OCI-LY7 (cell line): ENCODE results near the gene FAM78A. TPM values are rescaled to one million over a fixed set of nuclear protein-coding genes. Genes with fewer than 3 reads are reported as not detected.

Experiments used
- BruUV-seq: library from RNA; stranded (reverse); fragments of 400-500 nt; replicated peaks from 2 replicates; lab custom pipeline; 2021; lab: Mats Ljungman, UMichigan
- CTCF ChIA-PET: fragments of 300-600 bp; sonication (Branson Sonifier 250); formaldehyde crosslinking; loops from one replicate; lab custom pipeline; 2022; ENCODE audit warnings: antibody characterized with exemption; ENCODE audit not compliant: unreplicated experiment; lab: Charles Lee
- POLR2A ChIA-PET: fragments of 300-600 bp; sonication (Branson Sonifier 250); formaldehyde crosslinking; loops from one replicate; lab custom pipeline; 2022; ENCODE audit warnings: antibody characterized with exemption; lab: Charles Lee
- DNase-seq: peaks from one replicate; pipeline ENCODE4 v3.0.0-alpha.2; 2015; ENCODE audit warnings: low spot score
- H2AFZ ChIP-seq: fragments of 200-600 bp; sonication (generic), shearing (Covaris generic); 2 replicates; pipeline ENCODE4 v1.6.1; 2014; ENCODE audit warnings: mild to moderate bottlenecking, antibody characterized with exemption, low read length, moderate library complexity
- H3K27ac ChIP-seq: fragments of 200-600 bp; sonication (generic); 2 replicates; pipeline ENCODE4 v1.5.1; 2014; ENCODE audit warnings: mixed run types, low read depth, mild to moderate bottlenecking, moderate library complexity, low read length, inconsistent platforms; ENCODE audit not compliant: poor library complexity, severe bottlenecking
- H3K36me3 ChIP-seq: fragments of 200-600 bp; sonication (generic); 2 replicates; pipeline ENCODE4 v1.6.1; 2014; ENCODE audit warnings: mild to moderate bottlenecking, antibody characterized with exemption, low read length, moderate library complexity, mixed read lengths; ENCODE audit not compliant: insufficient read depth
- H3K4me1 ChIP-seq: fragments of 200-600 bp; sonication (generic); 2 replicates; pipeline ENCODE4 v1.5.1; 2014; ENCODE audit warnings: mild to moderate bottlenecking, low read length; ENCODE audit not compliant: insufficient read depth, poor library complexity, severe bottlenecking
- H3K4me2 ChIP-seq: fragments of 200-600 bp; sonication (generic); 2 replicates; pipeline ENCODE4 v1.6.1; 2014; ENCODE audit warnings: mild to moderate bottlenecking, low read length
- H3K4me3 ChIP-seq: fragments of 200-600 bp; sonication (generic); 2 replicates; pipeline ENCODE4 v1.5.1; 2014; ENCODE audit warnings: mild to moderate bottlenecking, low read depth, low read length; ENCODE audit not compliant: poor library complexity, severe bottlenecking
- H3K79me2 ChIP-seq: fragments of 200-600 bp; sonication (generic); 2 replicates; pipeline ENCODE4 v1.6.1; 2016; ENCODE audit warnings: low read depth, mild to moderate bottlenecking, low read length, moderate library complexity, mixed read lengths; ENCODE audit not compliant: insufficient read depth
- H3K9me2 ChIP-seq: fragments of 200-600 bp; sonication (generic); 2 replicates; pipeline ENCODE4 v1.6.1; 2016; ENCODE audit warnings: mild to moderate bottlenecking, low read length, mixed read lengths; ENCODE audit not compliant: insufficient read depth
- H3K9me3 ChIP-seq: fragments of 200-600 bp; sonication (generic); 2 replicates; pipeline ENCODE4 v1.6.1; 2014; ENCODE audit warnings: mild to moderate bottlenecking, mixed run types, low read length, mixed read lengths
- H4K20me1 ChIP-seq: fragments of 200-600 bp; sonication (generic); 2 replicates; pipeline ENCODE4 v1.6.1; 2014; ENCODE audit warnings: mild to moderate bottlenecking, antibody characterized with exemption, low read length, moderate library complexity, mixed read lengths; ENCODE audit not compliant: insufficient read depth
- CTCF ChIP-seq: fragments of 200-600 bp; sonication (generic); conservative IDR thresholded peaks from 2 replicates; pipeline ENCODE4 v1.5.1; 2014; ENCODE audit warnings: mild to moderate bottlenecking, antibody characterized with exemption, low read length, moderate library complexity, mixed read lengths
- EZH2phosphoT487 ChIP-seq: fragments of 200-600 bp; sonication (generic); IDR thresholded peaks from 2 replicates; pipeline ENCODE4 v1.6.1; 2018; ENCODE audit warnings: low read depth, borderline replicate concordance, mild to moderate bottlenecking, mixed run types, antibody characterized with exemption, low read length, moderate library complexity, mixed read lengths
- intact Hi-C: fragments of 100-400 bp; cut with micrococcal nuclease; formaldehyde crosslinking; loops from one replicate; pipeline ENCODE4 v1.10.0; 2022; ENCODE audit not compliant: unreplicated experiment
- total RNA-seq, 2 experiments: library from RNA; depleted of rRNA in 1 of 2; stranded (reverse); fragments of >200 nt in 1 of 2; shearing (Covaris generic) in 1 of 2; gene quantifications; 2 replicates each; pipeline ENCODE4 v1.2.3, GENCODE V29; 2014 to 2022

The FAM78A gene
- total RNA-seq, 2 experiments from 2014 or later, result 25.0 to 35.0 TPM

GRCh38 chr9:131258698-131259431, 17.4 kb downstream of the FAM78A start:
- Histone ChIP-seq H3K9me2 (no peaks in the 10 kb centered on the region), H3K36me3 (peaks cover 60% of the 10 kb centered on the region), H3K9me3 (no peaks in the 10 kb centered on the region), H3K4me3 (no peak overlapping the region), H2AFZ (no peak overlapping the region), H3K4me2 (no peak overlapping the region), H3K4me1 (peaks cover 62% of the 10 kb centered on the region), H3K27ac (peak overlapping the region; percentile 94), H3K79me2 (peaks cover 21% of the 10 kb centered on the region; the same call in 1 of the 2 replicates), H4K20me1 (no peaks in the 10 kb centered on the region)
- ChIA-PET POLR2A (interaction anchor here (0.8 kb wide), 1 partner anchor 11 kb away, joined by 3 read pairs; no protein-coding TSS in a partner anchor), CTCF (no interaction called here)
- no TSS peak for BruUV-seq
- TF ChIP-seq EZH2phosphoT487 (no peak), CTCF (no peak)
- intact Hi-C loops, result no loop called here
- DNase-seq, result no peak

- DNase-seq, result no peak
- POLR2A ChIA-PET, result interaction anchor here (6.9 kb wide), 1 partner anchor 15 kb away, joined by 132 read pairs; the partner anchor contains the start of gene FAM78A
- Histone ChIP-seq H3K9me2 (no peaks in the 10 kb centered on the region), H3K4me3 (no peak overlapping the region), H3K79me2 (peaks cover 14% of the 10 kb centered on the region; the same call in 1 of the 2 replicates), H4K20me1 (no peaks in the 10 kb centered on the region), H2AFZ (no peak overlapping the region), H3K4me1 (peaks cover 62% of the 10 kb centered on the region), H3K36me3 (peaks cover 55% of the 10 kb centered on the region), H3K4me2 (no peak overlapping the region), H3K9me3 (no peaks in the 10 kb centered on the region), H3K27ac (peak overlapping the region; percentile 94)
- BruUV-seq, result no TSS peak
- intact Hi-C loops, result no loop called here
- no peak for TF ChIP-seq EZH2phosphoT487
- TF ChIP-seq CTCF, result no peak
- CTCF ChIA-PET, result interaction anchor here (1.6 kb wide), 1 partner anchor 16 kb away, joined by 7 read pairs; no protein-coding TSS in a partner anchor
These were observed 18.1 kb downstream of the FAM78A start for GRCh38 chr9:131258186-131258585.
